HG02885 (cell line): Measurements from ENCODE around the gene SPATA31A5.
"Not testable (repeated sequence)": the region's sequence is repeated elsewhere in the genome, so short reads cannot be mapped to it uniquely, and the experiment has no call there.

ENCODE experiments used
- ATAC-seq: cut with Tn5 transposase; IDR thresholded peaks from one replicate; pipeline ENCODE4 v1.9.1; 2021; ENCODE audit warnings: mild to moderate bottlenecking; ENCODE audit not compliant: unreplicated experiment, poor library complexity

SPATA31A5 gene

GRCh38 chr9:60914107-60914506 lies at the start of gene SPATA31A5:
Gene SPATA31A5, plus strand, starts transcription at chr9:60914407. Its CDS starts 29 bp downstream, at chr9:60914436.
- not testable (repeated sequence) for ATAC-seq

DNA sequence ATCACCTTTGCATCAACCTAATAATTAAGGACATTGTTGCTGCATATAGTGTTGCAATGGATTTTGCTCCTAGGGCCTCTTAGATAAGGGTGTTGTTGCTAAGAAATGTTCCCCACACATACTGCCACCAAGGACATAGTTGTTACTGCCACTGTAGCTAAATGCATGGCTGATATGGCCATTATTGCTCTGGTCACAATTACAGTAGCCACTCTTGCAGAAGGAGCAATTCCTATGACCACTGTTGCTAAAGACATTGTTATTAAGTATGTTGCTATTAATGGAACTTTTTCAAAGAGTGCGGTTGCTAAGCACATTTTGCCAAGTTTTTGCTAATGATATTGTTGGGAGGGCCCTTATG lies 48.8 kb downstream of the SPATA31A5 start:
- not testable (repeated sequence) for ATAC-seq

GRCh38 chr9:60966382-60966781 lies 52.2 kb downstream of the SPATA31A5 start:
- ATAC-seq = not testable (repeated sequence)
